Measurements from ENCODE around the gene DPH5.

DNA sequence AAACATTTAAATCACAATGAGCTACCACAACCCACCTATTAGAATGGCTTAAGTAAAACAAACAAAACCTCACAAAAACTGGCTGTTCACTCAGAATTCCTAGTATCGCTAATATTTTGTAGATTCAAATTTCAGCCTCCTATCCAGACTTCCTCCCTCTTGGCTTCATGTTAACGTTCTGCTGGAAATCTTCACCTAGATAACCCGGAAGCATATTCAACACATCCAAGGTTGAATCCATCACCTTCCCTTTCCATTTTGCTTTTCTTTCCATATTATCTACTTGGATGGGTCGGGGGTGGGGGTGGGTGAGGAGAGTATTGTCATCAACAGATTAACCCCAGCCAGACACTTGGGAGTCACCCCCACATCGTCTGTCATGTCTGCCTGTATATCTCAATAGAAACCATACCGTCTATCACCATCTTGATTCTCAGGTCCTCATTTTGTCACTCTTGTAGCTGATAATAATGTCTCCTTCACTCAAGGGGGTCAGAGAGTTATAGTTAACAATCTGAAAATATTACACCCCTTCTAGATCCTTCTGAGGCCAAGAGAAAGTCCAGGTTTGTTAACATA is 1.7 kb upstream of the DPH5 start:
- TF ChIP-seq, protein P1, sequence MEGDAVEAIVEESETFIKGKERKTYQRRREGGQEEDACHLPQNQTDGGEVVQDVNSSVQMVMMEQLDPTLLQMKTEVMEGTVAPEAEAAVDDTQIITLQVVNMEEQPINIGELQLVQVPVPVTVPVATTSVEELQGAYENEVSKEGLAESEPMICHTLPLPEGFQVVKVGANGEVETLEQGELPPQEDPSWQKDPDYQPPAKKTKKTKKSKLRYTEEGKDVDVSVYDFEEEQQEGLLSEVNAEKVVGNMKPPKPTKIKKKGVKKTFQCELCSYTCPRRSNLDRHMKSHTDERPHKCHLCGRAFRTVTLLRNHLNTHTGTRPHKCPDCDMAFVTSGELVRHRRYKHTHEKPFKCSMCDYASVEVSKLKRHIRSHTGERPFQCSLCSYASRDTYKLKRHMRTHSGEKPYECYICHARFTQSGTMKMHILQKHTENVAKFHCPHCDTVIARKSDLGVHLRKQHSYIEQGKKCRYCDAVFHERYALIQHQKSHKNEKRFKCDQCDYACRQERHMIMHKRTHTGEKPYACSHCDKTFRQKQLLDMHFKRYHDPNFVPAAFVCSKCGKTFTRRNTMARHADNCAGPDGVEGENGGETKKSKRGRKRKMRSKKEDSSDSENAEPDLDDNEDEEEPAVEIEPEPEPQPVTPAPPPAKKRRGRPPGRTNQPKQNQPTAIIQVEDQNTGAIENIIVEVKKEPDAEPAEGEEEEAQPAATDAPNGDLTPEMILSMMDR (IDR thresholded peaks at IDR 0.05; ENCODE audit: insufficient read depth, low read length, poor library complexity, severe bottlenecking) = no peak
- TF ChIP-seq EZH2phosphoT487 (conservative IDR thresholded peaks at IDR 0.05; ENCODE audit: low read length) = no peak

All from SU-DHL-6 (cell line).